HT-29 (cell line): ENCODE data around the gene KMO. TPM values are rescaled to one million over a fixed set of nuclear protein-coding genes. Genes with fewer than 3 reads are reported as not detected.

Experiments used
- DNase-seq: peaks from one replicate; pipeline ENCODE4 v3.0.0-alpha.2; 2015; ENCODE audit warnings: low spot score
- total RNA-seq: library from RNA; depleted of rRNA; stranded (reverse); fragments of >200 nt; shearing (Covaris generic); gene quantifications from 2 replicates; pipeline ENCODE4 v1.2.3, GENCODE V29; 2014; rRNA removed

Gene KMO
- total RNA-seq, result not detected in 2 replicates

DNA sequence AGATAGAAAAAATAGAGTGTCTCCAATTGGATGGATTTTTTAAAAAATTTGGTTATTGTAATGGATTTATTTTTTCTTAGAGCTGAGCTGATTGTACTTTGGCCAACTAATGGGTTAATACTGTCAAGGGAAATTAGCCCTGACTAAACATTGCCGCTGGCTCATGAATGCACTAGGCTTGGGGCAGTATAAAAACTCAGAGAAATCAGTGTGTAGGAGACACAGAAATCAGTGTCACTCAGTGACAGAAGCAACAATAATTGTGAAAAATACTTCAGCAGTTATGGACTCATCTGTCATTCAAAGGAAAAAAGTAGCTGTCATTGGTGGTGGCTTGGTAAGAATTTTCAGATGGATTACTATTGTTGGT lies at the start of gene KMO:
KMO (plus strand) TSS at position 217 of the 370 bp plus-strand sequence; CDS start at position 284, 67 bp downstream.
- DNase-seq, result no peak

GRCh38 chr1:241482761-241483250 lies 49.4 kb upstream of the KMO start:
- no peak for DNase-seq

DNA sequence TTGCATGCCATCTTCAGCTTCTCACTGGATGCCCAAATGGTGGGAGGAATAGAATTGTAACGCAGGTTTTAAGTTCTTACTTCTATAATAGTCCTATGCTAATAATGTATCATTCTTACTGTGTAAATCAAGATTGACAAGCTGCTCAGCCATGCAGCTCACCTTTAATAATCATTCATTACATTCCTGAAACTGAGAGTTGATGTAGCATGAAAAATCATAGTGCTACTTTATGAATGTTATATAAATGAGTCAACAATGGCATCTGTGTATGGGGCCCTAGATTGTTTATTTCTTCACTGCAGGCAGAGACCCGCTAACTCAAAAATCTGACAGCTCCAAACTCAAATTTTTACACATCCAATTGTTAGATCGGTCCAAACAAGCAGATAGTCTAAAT lies 47.0 kb upstream of the KMO start:
- DNase-seq, result no peak

DNA sequence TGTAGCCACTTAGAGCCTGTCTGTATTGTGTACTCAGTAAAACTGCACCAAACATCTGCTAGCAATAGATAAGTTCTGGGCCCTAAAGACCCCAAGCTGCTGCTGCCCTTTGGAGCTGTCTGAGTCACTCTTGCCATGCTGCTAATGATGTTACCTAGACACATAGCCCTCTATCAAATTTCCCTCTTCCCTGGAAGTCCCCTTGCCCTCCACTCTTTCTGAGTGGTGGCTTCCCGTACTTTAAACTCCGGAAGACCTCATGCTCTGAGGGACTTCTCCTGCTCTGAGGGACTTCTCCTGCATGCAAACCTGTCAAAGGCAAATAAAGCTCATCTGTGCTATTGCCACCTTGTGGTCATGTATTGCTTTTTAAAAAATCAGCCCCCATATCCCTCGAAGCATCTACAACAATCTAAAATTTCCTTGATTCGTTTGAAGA lies 46.6 kb upstream of the KMO start:
- peak; percentile 54 for DNase-seq

DNA sequence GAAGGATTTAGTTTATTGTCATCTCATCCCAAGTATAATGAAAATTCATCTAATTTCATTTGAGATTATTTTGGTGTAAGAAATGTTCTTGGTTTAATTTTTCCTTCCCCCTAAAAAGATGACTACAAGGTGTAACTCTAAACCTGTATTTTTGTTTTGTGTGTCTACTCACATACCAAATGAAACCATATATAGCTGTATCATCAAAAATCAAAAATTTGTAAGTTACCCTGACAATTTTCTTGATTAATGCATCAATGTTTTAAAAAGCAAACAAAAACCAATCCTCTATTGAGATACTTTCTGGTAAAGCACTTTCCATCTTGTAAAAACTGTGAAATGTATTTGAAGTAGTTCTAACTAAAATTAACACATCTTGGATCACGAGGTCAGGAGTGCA lies 43.4 kb upstream of the KMO start:
- no peak for DNase-seq

DNA sequence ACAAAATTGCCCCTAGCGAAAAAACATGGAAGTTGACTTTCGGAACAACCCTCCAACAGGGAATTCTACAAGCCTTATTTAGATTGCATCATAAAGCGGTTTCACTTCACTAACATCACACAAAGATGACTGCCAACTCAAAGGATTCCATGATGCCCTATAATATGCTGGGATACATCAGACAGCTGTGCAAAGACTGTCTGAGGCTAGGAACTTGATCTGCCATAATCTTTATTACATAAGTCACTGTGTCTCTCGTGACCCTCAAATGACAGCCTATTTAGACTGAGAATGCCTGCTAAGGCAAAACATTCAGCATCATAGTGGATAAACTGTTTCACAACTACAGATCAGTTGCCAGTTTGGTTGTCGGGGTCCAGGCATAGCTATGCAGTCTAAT lies 36.4 kb upstream of the KMO start:
- no peak for DNase-seq

GRCh38 chr1:241499910-241500309 lies 32.3 kb upstream of the KMO start:
- DNase-seq, result peak; percentile 64

DNA sequence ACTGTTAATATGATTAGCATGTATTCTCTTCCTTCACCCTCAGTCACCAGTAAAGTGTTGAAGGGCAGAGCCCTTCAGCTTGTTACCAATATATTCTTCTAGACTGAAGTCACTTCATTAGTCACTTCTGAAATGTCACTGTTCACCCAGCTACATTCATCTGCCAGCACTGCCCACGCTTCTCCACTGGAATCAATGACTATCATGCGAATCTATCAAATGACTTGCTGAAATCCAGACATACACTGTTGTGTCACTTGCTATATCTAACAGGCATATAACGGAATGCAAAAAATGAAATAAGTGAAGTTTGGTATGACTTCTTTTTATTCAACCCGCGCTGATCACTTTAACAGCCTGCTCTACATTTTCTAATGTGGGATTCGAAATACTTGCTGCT lies 28.7 kb upstream of the KMO start:
- no peak for DNase-seq

DNA sequence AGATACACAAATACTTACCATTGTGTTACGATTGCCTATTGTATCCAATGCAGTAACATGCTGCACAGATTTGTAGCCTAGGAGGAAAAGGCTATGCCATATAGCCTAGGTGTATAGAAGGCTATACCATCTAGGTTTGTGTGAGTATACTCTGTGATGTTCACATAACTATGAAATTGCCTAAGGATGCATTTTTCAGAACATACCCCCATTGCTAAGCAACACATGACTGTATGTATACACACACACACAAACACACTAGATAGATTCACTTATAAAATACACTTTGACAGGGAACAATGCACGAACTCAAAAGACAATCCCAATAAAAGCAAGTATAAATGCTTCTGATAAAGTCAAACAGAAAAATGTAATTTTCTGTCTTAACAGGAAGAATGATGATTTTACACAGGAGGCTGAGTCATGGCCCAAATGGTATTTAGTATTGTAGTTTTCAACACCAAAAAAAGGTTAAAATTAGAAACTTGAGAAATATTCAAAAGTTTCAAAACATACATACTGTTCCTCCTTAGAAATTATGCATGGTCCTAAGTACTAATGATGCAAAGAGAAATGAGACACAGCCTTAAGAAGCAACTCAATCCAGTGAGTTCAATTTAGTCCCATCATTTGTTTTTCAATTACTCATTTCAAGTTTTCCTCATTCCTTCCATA lies 24.9 kb upstream of the KMO start:
- no peak for DNase-seq

GRCh38 chr1:241513378-241513777 lies 18.8 kb upstream of the KMO start:
- no peak for DNase-seq

- peak; percentile 64 for DNase-seq
These were observed 13.5 kb upstream of the KMO start for GRCh38 chr1:241518476-241519307.

- DNase-seq, result peak; percentile 98
These were observed 12.7 kb upstream of the KMO start, which contains the start of gene FH for GRCh38 chr1:241519308-241520079. Gene FH (minus strand): TSS chr1:241519755. CDS start chr1:241519722, 33 bp downstream.

DNA sequence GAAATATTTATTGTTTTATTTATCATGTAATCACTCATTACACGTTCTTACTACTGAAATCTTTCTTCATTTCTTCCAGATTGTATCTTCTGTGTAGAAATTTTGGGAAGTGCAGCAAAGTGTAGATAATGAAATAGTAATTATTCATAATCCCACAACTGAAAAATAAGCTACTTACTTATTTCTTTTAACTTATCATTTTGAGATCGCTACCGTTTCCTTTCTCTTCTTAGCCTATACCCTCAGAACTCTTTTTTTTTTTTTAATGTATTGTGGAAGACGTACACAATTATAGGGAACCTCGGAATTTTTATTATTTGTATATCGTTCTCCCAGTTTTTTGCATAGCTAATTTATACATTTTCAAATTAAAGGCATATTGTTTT lies 12.1 kb upstream of the KMO start:
- DNase-seq, result no peak

GRCh38 chr1:241521718-241522117 lies 10.5 kb upstream of the KMO start:
- no peak for DNase-seq

DNA sequence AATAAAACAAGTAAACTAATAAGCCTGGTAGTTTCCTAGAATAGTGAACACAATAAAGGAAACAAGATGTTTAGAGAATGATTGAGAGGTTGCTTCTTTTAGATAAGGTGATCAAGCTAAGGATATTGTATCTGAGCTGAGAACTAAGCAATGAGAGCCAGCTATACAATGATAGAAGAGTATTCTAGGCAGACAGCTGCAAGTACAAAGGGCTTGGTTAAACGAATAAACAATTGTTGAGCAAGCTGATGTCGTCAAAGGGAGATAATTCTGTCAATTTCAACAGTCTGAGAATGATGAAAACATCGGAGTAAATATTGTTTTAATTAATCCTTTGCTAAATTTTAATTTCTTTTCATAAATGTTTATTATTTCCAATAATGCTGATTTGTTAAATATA lies 7.2 kb upstream of the KMO start:
- no peak for DNase-seq

- no peak for DNase-seq
These were observed 5.0 kb upstream of the KMO start for GRCh38 chr1:241527146-241527545.

DNA sequence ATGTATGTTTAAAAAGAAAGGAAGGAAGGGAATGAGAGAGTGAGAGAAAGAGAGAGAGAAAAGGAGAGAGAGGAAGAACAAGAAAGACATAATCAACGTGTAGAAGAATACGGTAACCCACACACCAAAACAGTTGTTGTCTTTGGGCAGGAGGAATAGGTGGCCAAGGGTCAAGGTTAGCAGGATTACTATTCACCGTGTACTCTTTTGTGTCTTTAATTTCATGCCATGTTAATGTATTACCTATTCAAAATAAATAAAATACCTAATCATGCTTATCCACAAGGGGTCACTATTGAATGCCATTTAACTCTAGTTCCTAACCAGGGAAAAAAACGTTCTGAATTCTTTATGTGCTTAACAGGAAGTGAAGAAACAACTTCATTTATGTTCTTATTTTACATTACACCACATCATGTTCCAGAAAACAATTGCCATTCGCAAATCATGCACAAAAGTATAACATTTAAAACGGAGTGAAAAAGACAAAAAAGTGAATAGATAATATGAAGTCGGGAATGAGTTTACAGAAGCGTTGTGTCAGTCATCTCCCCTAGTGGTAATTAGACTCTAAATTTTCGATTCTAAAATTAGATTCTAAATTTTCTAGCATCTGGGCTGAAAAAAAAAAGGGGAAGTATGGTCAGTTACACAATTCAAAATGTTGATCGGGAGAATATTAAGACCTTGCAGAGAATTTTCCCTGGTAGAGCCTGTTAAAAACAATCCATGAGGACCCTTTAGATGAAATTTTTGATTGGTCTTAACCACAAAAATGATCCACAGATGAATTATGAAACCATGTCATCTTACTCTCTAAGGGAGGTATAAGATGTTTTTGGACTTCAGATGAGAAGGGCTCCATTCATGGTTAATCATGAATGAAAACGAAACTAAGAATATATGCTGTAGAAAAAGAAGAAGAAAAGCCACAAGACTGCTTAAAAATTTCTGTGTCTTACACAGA lies 700 bp upstream of the KMO start:
- DNase-seq, result peak; percentile 72

DNA sequence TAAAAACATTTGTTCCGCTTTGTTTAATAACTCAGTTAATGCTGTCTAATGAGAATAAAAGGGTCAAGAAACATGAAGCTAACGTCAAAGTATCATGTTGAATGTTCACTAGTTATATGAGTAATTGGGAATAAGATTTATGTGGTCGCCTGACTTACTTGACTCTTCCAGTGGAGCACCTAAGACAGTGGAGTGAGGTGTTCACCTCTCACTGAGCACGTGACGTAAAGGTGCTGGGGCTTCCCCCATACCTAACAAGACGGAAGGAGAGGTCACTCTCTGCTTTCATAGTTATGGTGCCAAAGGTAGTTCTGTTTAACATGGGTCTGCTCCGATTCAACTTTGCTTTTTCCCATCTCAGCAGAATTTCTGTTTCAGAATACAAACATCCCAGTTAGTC lies 686 bp downstream of the KMO start:
- DNase-seq, result no peak

- no peak for DNase-seq
These were observed 1.3 kb downstream of the KMO start for GRCh38 chr1:241533326-241534115.

DNA sequence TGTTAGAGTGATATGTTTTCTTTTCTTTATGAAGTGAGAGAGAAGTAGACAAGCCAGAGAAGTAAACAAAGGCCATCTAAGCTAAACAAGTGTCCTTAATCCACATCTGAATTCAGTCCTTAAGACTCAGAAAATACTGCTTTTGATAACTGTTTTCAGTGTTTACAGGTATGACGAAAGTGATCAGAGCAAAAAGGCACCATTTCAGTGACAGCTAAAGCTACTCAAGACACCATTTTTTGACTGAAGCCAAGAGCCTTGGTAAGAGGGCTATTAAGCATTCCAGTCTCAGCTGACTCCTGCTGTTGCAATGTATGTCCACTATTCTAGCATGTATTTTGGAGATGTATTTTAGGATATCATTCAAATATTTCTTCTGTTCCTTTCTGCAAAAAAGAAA lies 4.1 kb downstream of the KMO start:
- no peak for DNase-seq
